ENCODE measurements around the gene FRS3. TPM values are rescaled to one million over a fixed set of nuclear protein-coding genes. Genes with fewer than 3 reads are reported as not detected.

The FRS3 gene
- 10 to 100 TPM in 1 of 5 donors, 1 to 10 TPM in 4; 5.2 to 10.4 (median 8.9) TPM for total RNA-seq
- total RNA-seq (2013) = 3.6 TPM
- total RNA-seq = 0.82 to 10.5 (median 5.2) reads per million in 29 experiments

- H3K4me1 ChIP-seq (ENCODE audit: control insufficient read depth in 1 of 2, extremely low read depth in 1 of 2, insufficient read depth in 2 of 2, low read length in 2 of 2) = peaks cover 8 to 23% of the 10 kb centered on the region in 2 experiments
- ATAC-seq (replicated peaks in 1 of 4) = peak; percentile 95 to 99 (median 97)
Observed at GRCh38 chr6:41779788-41780550, at the start of gene FRS3. Gene FRS3, minus strand, starts transcription at chr6:41779900. Its CDS starts 2,913 bp downstream, at chr6:41776987.

DNA sequence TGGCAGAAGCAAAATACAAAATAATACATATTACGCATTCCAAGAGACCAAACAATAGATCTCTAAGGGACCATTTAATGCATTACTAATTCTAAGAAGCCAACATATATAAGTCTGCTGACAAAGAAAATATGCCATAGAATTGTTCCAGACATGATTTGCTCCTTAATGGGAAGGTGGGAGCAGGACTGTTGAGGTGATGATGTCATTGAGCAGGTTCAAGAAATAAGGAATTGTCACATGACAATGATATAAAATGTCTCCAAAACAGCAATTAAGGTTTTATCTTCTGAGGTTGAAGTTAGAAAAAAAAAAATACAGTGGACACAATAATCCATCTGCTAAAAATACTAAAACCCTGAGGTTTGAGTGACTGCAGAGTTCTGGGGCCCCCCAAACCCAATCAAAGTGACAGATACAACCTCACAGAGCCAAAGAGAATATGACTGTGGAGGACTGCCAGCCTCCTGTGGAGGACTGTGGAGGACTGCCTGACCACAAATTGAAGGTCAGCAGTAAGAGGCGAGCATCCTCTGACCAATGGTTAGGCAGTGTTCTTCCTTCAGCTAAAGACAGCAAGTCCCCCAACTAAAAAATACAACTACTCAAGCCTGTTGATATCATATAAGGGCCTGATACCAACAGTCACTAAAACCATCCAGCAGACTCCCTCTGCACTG lies 46.8 kb upstream of the FRS3 start:
- DNase-seq (no peak), ATAC-seq (replicated peaks in 1 of 4) (no peak)
- no peak overlapping the region for H3K4me3 Mint-ChIP-seq
- 100% methylated on average over 1 of the region's 2 CpGs for WGBS (ENCODE audit: insufficient coverage)
- no peak overlapping the region for H3K4me3 ChIP-seq (ENCODE audit: control insufficient read depth in 1 of 2, extremely low read depth in 1 of 2, low read length in 1 of 2)
- no peaks in the 10 kb centered on the region for H3K9me3 ChIP-seq
- no peak overlapping the region for H3K27ac Mint-ChIP-seq
- no peaks in the 10 kb centered on the region for H3K36me3 Mint-ChIP-seq
- H3K36me3 ChIP-seq (ENCODE audit: control insufficient read depth in 2 of 2, extremely low read depth in 1 of 2, insufficient read depth in 1 of 2, low read length in 1 of 2) = no peaks in the 10 kb centered on the region
- no peak overlapping the region for H3K27ac ChIP-seq (ENCODE audit: low read length)
- no peaks in the 10 kb centered on the region for H3K9me3 Mint-ChIP-seq
- CTCF ChIA-PET = interaction anchor here in 1 of 2 donors (1.0 kb wide), 1 partner anchor 16 kb away, joined by 3 read pairs; no protein-coding TSS in a partner anchor
- H3K4me1 Mint-ChIP-seq = no peaks in the 10 kb centered on the region
- no peaks in the 10 kb centered on the region for H3K27me3 Mint-ChIP-seq
- no peaks in the 10 kb centered on the region for H3K27me3 ChIP-seq (replicated peaks in 1 of 2; ENCODE audit: control insufficient read depth in 2 of 2, extremely low read depth in 1 of 2, insufficient read depth in 2 of 2, low read length in 1 of 2)
- POLR2A ChIA-PET = no interaction called here
- H3K4me1 ChIP-seq (ENCODE audit: control insufficient read depth in 1 of 2, extremely low read depth in 1 of 2, insufficient read depth in 2 of 2, low read length in 2 of 2) = no peaks in the 10 kb centered on the region

More at GRCh38 chr6:41779788-41780550, at the start of gene FRS3:
- Histone ChIP-seq H3K27me3 (replicated peaks in 1 of 2; ENCODE audit: control insufficient read depth in 2 of 2, extremely low read depth in 1 of 2, insufficient read depth in 2 of 2, low read length in 1 of 2) (peaks cover 0 to 21% of the 10 kb centered on the region in 2 experiments), H3K4me3 (ENCODE audit: control insufficient read depth in 1 of 2, extremely low read depth in 1 of 2, low read length in 1 of 2) (peak within 1 kb of the TSS; percentile 67 to 92), H3K36me3 (ENCODE audit: control insufficient read depth in 2 of 2, extremely low read depth in 1 of 2, insufficient read depth in 1 of 2, low read length in 1 of 2) (peaks cover 4 to 7% of the 10 kb centered on the region in 2 donors), H3K9me3 (no peaks in the 10 kb centered on the region), H3K27ac (ENCODE audit: low read length) (no peak within 1 kb of the TSS)
- Mint-ChIP-seq H3K4me1 (peaks cover 14 to 28% (median 16%) of the 10 kb centered on the region in 3 donors), H3K27me3 (peaks cover 5% of the 10 kb centered on the region in 2 donors), H3K4me3 (peak within 1 kb of the TSS; percentile 82 to 86 (median 85)), H3K27ac (peak within 1 kb of the TSS; percentile 66 to 80), H3K9me3 (no peaks in the 10 kb centered on the region), H3K36me3 (peaks cover 3% of the 10 kb centered on the region)
- 0% methylated on average over 72 of the region's 73 CpGs for WGBS (ENCODE audit: insufficient coverage)
- DNase-seq = peak; percentile 90 to 100 (median 97)
- ChIA-PET CTCF (interaction anchor here in 1 of 2 donors (0.7 to 1.7 kb wide), 7 partner anchors 45 to 768 kb away, joined by 3 to 6 read pairs (median 4); partner anchors contain the start of genes BYSL and MED20), POLR2A (no interaction called here)

- DNase-seq = no peak
- Histone ChIP-seq H3K4me3 (ENCODE audit: control insufficient read depth in 1 of 2, extremely low read depth in 1 of 2, low read length in 1 of 2) (no peak overlapping the region), H3K9me3 (no peaks in the 10 kb centered on the region), H3K27ac (ENCODE audit: low read length) (no peak overlapping the region), H3K4me1 (ENCODE audit: control insufficient read depth in 1 of 2, extremely low read depth in 1 of 2, insufficient read depth in 2 of 2, low read length in 2 of 2) (no peaks in the 10 kb centered on the region), H3K27me3 (replicated peaks in 1 of 2; ENCODE audit: control insufficient read depth in 2 of 2, extremely low read depth in 1 of 2, insufficient read depth in 2 of 2, low read length in 1 of 2) (no peaks in the 10 kb centered on the region), H3K36me3 (ENCODE audit: control insufficient read depth in 2 of 2, extremely low read depth in 1 of 2, insufficient read depth in 1 of 2, low read length in 1 of 2) (no peaks in the 10 kb centered on the region)
- Mint-ChIP-seq H3K4me1 (no peaks in the 10 kb centered on the region), H3K27me3 (no peaks in the 10 kb centered on the region), H3K4me3 (no peak overlapping the region), H3K36me3 (no peaks in the 10 kb centered on the region), H3K27ac (no peak overlapping the region), H3K9me3 (no peaks in the 10 kb centered on the region)
- CTCF ChIA-PET = interaction anchor here (0.5 to 1.0 kb wide), 4 partner anchors 17 to 1811 kb away, joined by 3 to 9 read pairs (median 4); no protein-coding TSS in a partner anchor
- 93% methylated on average over 5 of the region's 13 CpGs for WGBS (ENCODE audit: insufficient coverage)
- no peak for ATAC-seq (replicated peaks in 1 of 4)
- POLR2A ChIA-PET = no interaction called here
Observed at GRCh38 chr6:41824571-41825569, 45.2 kb upstream of the FRS3 start.

GRCh38 chr6:41823178-41823577 lies 43.5 kb upstream of the FRS3 start:
- H3K4me3 ChIP-seq (ENCODE audit: control insufficient read depth in 1 of 2, extremely low read depth in 1 of 2, low read length in 1 of 2) = no peak overlapping the region
- H3K27me3 ChIP-seq (replicated peaks in 1 of 2; ENCODE audit: control insufficient read depth in 2 of 2, extremely low read depth in 1 of 2, insufficient read depth in 2 of 2, low read length in 1 of 2) = no peaks in the 10 kb centered on the region
- DNase-seq (no peak), ATAC-seq (replicated peaks in 1 of 4) (no peak)
- no peaks in the 10 kb centered on the region for H3K4me1 Mint-ChIP-seq
- POLR2A ChIA-PET = no interaction called here
- H3K27ac Mint-ChIP-seq = no peak overlapping the region
- no peak overlapping the region for H3K27ac ChIP-seq (ENCODE audit: low read length)
- no peaks in the 10 kb centered on the region for H3K4me1 ChIP-seq (ENCODE audit: control insufficient read depth in 1 of 2, extremely low read depth in 1 of 2, insufficient read depth in 2 of 2, low read length in 2 of 2)
- H3K9me3 ChIP-seq = no peaks in the 10 kb centered on the region
- CTCF ChIA-PET = no interaction called here
- H3K27me3 Mint-ChIP-seq = no peaks in the 10 kb centered on the region
- no peaks in the 10 kb centered on the region for H3K36me3 ChIP-seq (ENCODE audit: control insufficient read depth in 2 of 2, extremely low read depth in 1 of 2, insufficient read depth in 1 of 2, low read length in 1 of 2)
- no peaks in the 10 kb centered on the region for H3K9me3 Mint-ChIP-seq
- no peaks in the 10 kb centered on the region for H3K36me3 Mint-ChIP-seq
- 91% methylated on average over 1 of the region's 1 CpG for WGBS (ENCODE audit: insufficient coverage)
- H3K4me3 Mint-ChIP-seq = no peak overlapping the region

- POLR2A ChIA-PET = no interaction called here
- H3K4me1 Mint-ChIP-seq = no peaks in the 10 kb centered on the region
- CTCF ChIA-PET = interaction anchor here in 1 of 2 donors (1.1 kb wide), 1 partner anchor 8 kb away, joined by 3 read pairs; no protein-coding TSS in a partner anchor
- no peaks in the 10 kb centered on the region for H3K36me3 ChIP-seq (ENCODE audit: control insufficient read depth in 2 of 2, extremely low read depth in 1 of 2, insufficient read depth in 1 of 2, low read length in 1 of 2)
- no peaks in the 10 kb centered on the region for H3K9me3 Mint-ChIP-seq
- H3K27ac Mint-ChIP-seq = no peak overlapping the region
- H3K4me3 Mint-ChIP-seq = no peak overlapping the region
- H3K9me3 ChIP-seq = no peaks in the 10 kb centered on the region
- H3K4me3 ChIP-seq (ENCODE audit: control insufficient read depth in 1 of 2, extremely low read depth in 1 of 2, low read length in 1 of 2) = no peak overlapping the region
- H3K36me3 Mint-ChIP-seq = no peaks in the 10 kb centered on the region
- H3K27ac ChIP-seq (ENCODE audit: low read length) = no peak overlapping the region
- H3K27me3 Mint-ChIP-seq = no peaks in the 10 kb centered on the region
- H3K4me1 ChIP-seq (ENCODE audit: control insufficient read depth in 1 of 2, extremely low read depth in 1 of 2, insufficient read depth in 2 of 2, low read length in 2 of 2) = no peaks in the 10 kb centered on the region
- no CpG with 5 or more reads among the region's 1 CpG for WGBS (ENCODE audit: insufficient coverage)
- DNase-seq (no peak), ATAC-seq (replicated peaks in 1 of 4) (no peak)
- no peaks in the 10 kb centered on the region for H3K27me3 ChIP-seq (replicated peaks in 1 of 2; ENCODE audit: control insufficient read depth in 2 of 2, extremely low read depth in 1 of 2, insufficient read depth in 2 of 2, low read length in 1 of 2)
Observed at GRCh38 chr6:41822021-41822420, 42.3 kb upstream of the FRS3 start.

Data from T-cell (primary cell).